OCI-LY7 (cell line): ENCODE measurements around the gene IFRD2. TPM values are rescaled to one million over a fixed set of nuclear protein-coding genes. Genes with fewer than 3 reads are reported as not detected.

Experiments used
- BruUV-seq: library from RNA; stranded (reverse); fragments of 400-500 nt; replicated peaks from 2 replicates; lab custom pipeline; 2021; lab: Mats Ljungman, UMichigan
- CTCF ChIA-PET: fragments of 300-600 bp; sonication (Branson Sonifier 250); formaldehyde crosslinking; loops from one replicate; lab custom pipeline; 2022; ENCODE audit warnings: antibody characterized with exemption; ENCODE audit not compliant: unreplicated experiment; lab: Charles Lee
- POLR2A ChIA-PET: fragments of 300-600 bp; sonication (Branson Sonifier 250); formaldehyde crosslinking; loops from one replicate; lab custom pipeline; 2022; ENCODE audit warnings: antibody characterized with exemption; lab: Charles Lee
- DNase-seq: peaks from one replicate; pipeline ENCODE4 v3.0.0-alpha.2; 2015; ENCODE audit warnings: low spot score
- H2AFZ ChIP-seq: fragments of 200-600 bp; sonication (generic), shearing (Covaris generic); 2 replicates; pipeline ENCODE4 v1.6.1; 2014; ENCODE audit warnings: mild to moderate bottlenecking, antibody characterized with exemption, low read length, moderate library complexity
- H3K27ac ChIP-seq: fragments of 200-600 bp; sonication (generic); 2 replicates; pipeline ENCODE4 v1.5.1; 2014; ENCODE audit warnings: mixed run types, low read depth, mild to moderate bottlenecking, moderate library complexity, low read length, inconsistent platforms; ENCODE audit not compliant: poor library complexity, severe bottlenecking
- H3K36me3 ChIP-seq: fragments of 200-600 bp; sonication (generic); 2 replicates; pipeline ENCODE4 v1.6.1; 2014; ENCODE audit warnings: mild to moderate bottlenecking, antibody characterized with exemption, low read length, moderate library complexity, mixed read lengths; ENCODE audit not compliant: insufficient read depth
- H3K4me1 ChIP-seq: fragments of 200-600 bp; sonication (generic); 2 replicates; pipeline ENCODE4 v1.5.1; 2014; ENCODE audit warnings: mild to moderate bottlenecking, low read length; ENCODE audit not compliant: insufficient read depth, poor library complexity, severe bottlenecking
- H3K4me2 ChIP-seq: fragments of 200-600 bp; sonication (generic); 2 replicates; pipeline ENCODE4 v1.6.1; 2014; ENCODE audit warnings: mild to moderate bottlenecking, low read length
- H3K4me3 ChIP-seq: fragments of 200-600 bp; sonication (generic); 2 replicates; pipeline ENCODE4 v1.5.1; 2014; ENCODE audit warnings: mild to moderate bottlenecking, low read depth, low read length; ENCODE audit not compliant: poor library complexity, severe bottlenecking
- H3K79me2 ChIP-seq: fragments of 200-600 bp; sonication (generic); 2 replicates; pipeline ENCODE4 v1.6.1; 2016; ENCODE audit warnings: low read depth, mild to moderate bottlenecking, low read length, moderate library complexity, mixed read lengths; ENCODE audit not compliant: insufficient read depth
- H3K9me2 ChIP-seq: fragments of 200-600 bp; sonication (generic); 2 replicates; pipeline ENCODE4 v1.6.1; 2016; ENCODE audit warnings: mild to moderate bottlenecking, low read length, mixed read lengths; ENCODE audit not compliant: insufficient read depth
- H3K9me3 ChIP-seq: fragments of 200-600 bp; sonication (generic); 2 replicates; pipeline ENCODE4 v1.6.1; 2014; ENCODE audit warnings: mild to moderate bottlenecking, mixed run types, low read length, mixed read lengths
- H4K20me1 ChIP-seq: fragments of 200-600 bp; sonication (generic); 2 replicates; pipeline ENCODE4 v1.6.1; 2014; ENCODE audit warnings: mild to moderate bottlenecking, antibody characterized with exemption, low read length, moderate library complexity, mixed read lengths; ENCODE audit not compliant: insufficient read depth
- CTCF ChIP-seq: fragments of 200-600 bp; sonication (generic); conservative IDR thresholded peaks from 2 replicates; pipeline ENCODE4 v1.5.1; 2014; ENCODE audit warnings: mild to moderate bottlenecking, antibody characterized with exemption, low read length, moderate library complexity, mixed read lengths
- EZH2phosphoT487 ChIP-seq: fragments of 200-600 bp; sonication (generic); IDR thresholded peaks from 2 replicates; pipeline ENCODE4 v1.6.1; 2018; ENCODE audit warnings: low read depth, borderline replicate concordance, mild to moderate bottlenecking, mixed run types, antibody characterized with exemption, low read length, moderate library complexity, mixed read lengths
- intact Hi-C: fragments of 100-400 bp; cut with micrococcal nuclease; formaldehyde crosslinking; loops from one replicate; pipeline ENCODE4 v1.10.0; 2022; ENCODE audit not compliant: unreplicated experiment
- total RNA-seq, 2 experiments: library from RNA; depleted of rRNA in 1 of 2; stranded (reverse); fragments of >200 nt in 1 of 2; shearing (Covaris generic) in 1 of 2; gene quantifications; 2 replicates each; pipeline ENCODE4 v1.2.3, GENCODE V29; 2014 to 2022

IFRD2 gene
- total RNA-seq, 2 experiments from 2014 or later, result 93.3 to 95.5 TPM

GRCh38 chr3:50340448-50341329 lies 48.5 kb upstream of the IFRD2 start, which contains the start of gene RASSF1:
RASSF1 (minus strand) TSS chr3:50340836; CDS start chr3:50340805, 31 bp downstream.
- BruUV-seq, result no TSS peak
- peaks cover 44% of the 10 kb centered on the region for H3K4me1 ChIP-seq
- peak within 1 kb of the TSS; percentile 83 for H3K4me2 ChIP-seq
- H4K20me1 ChIP-seq, result no peaks in the 10 kb centered on the region; the same call in 1 of the 2 replicates
- intact Hi-C loops, result no loop called here
- peak; percentile 52 for DNase-seq
- H3K36me3 ChIP-seq, result peaks cover 11% of the 10 kb centered on the region
- no peak within 1 kb of the TSS for H3K27ac ChIP-seq
- peak within 1 kb of the TSS; percentile 39 for H3K4me3 ChIP-seq
- POLR2A ChIA-PET, result interaction anchor here (0.6 to 0.8 kb wide), 2 partner anchors 10 to 64 kb away, joined by 3 to 4 read pairs; partner anchors contain the start of genes CYB561D2 and NPRL2
- TF ChIP-seq CTCF, result no peak
- TF ChIP-seq EZH2phosphoT487, result no peak
- no peaks in the 10 kb centered on the region for H3K9me3 ChIP-seq
- H3K79me2 ChIP-seq, result peaks cover 19% of the 10 kb centered on the region
- peak within 1 kb of the TSS; percentile 70 for H2AFZ ChIP-seq
- no peaks in the 10 kb centered on the region for H3K9me2 ChIP-seq
- CTCF ChIA-PET, result no interaction called here

GRCh38 chr3:50340147-50340447 lies 47.9 kb upstream of the IFRD2 start:
- BruUV-seq, result no TSS peak
- H3K9me2 ChIP-seq, result no peaks in the 10 kb centered on the region
- intact Hi-C loops, result no loop called here
- no peaks in the 10 kb centered on the region for H3K9me3 ChIP-seq
- H3K79me2 ChIP-seq, result peaks cover 25% of the 10 kb centered on the region
- H4K20me1 ChIP-seq, result no peaks in the 10 kb centered on the region; the same call in 1 of the 2 replicates
- peak overlapping the region; percentile 70; the same call in 1 of the 2 replicates for H2AFZ ChIP-seq
- ChIA-PET CTCF (no interaction called here), POLR2A (interaction anchor here (0.6 to 0.8 kb wide), 2 partner anchors 10 to 65 kb away, joined by 3 to 4 read pairs; partner anchors contain the start of genes CYB561D2 and NPRL2)
- no peak overlapping the region for H3K27ac ChIP-seq
- peak overlapping the region; percentile 83; the same call in 1 of the 2 replicates for H3K4me2 ChIP-seq
- no peak for DNase-seq
- H3K4me3 ChIP-seq, result peak overlapping the region; percentile 39
- peaks cover 44% of the 10 kb centered on the region for H3K4me1 ChIP-seq
- TF ChIP-seq CTCF (no peak), EZH2phosphoT487 (no peak)
- peaks cover 14% of the 10 kb centered on the region for H3K36me3 ChIP-seq
